Stimulated activated CD4-positive, alpha-beta T cell treated with anti-CD3 and anti-CD28 coated beads, TNF-alpha, amount 100 ng/mL, for 1 hour (primary cell): Measurements from ENCODE around the gene NTPCR.
"Not testable (repeated sequence)": the region's sequence is repeated elsewhere in the genome, so short reads cannot be mapped to it uniquely, and the experiment has no call there.

ENCODE experiments used
- DNase-seq, 3 donors: peaks; one replicate each; pipeline ENCODE4 v3.0.0-alpha.2; 2020; ENCODE audit warnings: low read depth in 3 of 3, low spot score in 1 of 3

Gene NTPCR

DNA sequence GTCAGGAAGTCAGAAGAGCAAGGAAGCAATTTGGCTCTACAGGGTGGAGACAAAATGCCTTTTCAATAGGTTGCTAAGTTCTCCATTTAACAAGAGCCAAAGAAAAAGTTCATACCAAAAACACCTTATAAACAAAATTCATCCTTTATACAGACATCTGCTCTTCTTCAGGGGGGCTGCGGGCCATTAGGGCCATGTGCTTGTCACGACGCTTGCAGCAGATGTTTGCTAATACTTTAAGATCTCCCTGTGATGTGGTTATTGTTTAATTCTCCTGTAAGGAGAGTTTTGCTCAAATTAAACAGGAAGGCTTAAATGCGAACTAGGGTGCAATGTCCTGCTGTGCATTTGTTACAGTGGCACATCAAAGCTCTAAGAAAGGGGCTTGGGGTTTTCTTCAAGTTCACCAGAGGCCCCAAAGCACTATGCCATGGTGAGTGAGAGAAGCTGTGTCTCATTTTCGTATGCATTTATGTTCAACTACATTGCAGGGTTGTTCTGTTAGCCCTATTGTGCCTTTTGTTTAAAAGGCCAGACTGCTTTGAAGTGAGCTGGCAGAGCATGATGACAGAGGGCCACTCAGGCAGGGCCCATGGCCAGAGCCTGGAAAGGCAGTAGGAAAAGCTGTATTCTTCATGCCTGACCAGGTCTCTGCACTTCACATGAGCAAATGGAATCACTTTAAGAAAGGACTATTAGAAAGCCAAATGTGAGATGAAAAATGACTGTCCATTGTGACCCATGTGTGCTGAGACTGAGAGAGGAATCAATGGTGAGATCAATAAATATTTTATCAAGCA is 24.8 kb upstream of the NTPCR start:
- no peak for DNase-seq

DNA sequence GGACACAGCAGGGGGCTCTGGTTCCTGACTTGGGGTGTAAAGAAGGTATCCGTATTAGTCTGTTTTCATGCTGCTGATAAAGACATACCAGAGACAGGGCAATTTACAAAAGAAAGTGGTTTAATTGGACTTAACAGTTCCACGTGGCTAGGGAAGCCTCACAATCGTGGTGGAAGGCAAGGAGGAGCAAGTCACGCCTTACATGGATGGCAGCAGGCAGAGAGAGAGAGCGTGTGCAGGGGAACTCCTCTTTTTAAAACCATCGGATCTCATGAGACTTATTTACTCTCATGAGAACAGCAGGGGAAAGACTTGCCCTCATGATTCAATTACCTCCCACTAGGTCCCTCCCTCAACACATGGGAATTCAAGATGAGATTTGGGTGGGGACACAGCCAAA is 23.2 kb upstream of the NTPCR start:
- DNase-seq: not testable (repeated sequence)

DNA sequence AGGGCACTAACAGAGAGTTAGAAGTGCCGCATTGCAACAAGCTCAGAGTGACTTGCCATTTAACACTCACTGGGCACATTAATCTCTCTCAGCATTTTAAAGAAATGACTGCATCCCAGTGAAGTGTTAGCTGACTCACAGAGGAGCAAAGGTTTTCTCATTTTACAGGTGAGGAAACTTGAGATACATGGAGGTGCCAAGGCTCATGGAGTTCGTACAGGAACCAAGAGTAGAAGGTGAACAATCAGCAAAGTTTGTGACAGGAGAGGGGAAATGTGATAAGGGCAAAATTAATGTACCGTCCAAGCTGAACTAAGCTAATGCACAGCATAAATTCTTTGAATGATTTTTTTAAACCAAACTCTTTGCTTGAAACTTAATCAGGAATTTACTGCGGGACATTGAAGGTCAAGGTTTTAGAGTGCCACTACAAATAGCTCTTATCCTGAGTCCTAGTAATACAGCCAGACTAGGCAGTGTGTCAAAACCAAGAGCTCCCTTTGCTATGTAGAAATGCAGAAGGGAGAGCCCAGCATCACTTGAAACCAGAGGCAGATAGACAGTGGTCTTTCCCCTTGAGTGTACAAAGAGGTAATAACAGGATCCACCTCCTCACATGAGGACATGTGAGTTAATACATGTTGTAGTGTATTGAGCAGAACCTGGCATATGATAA is 22.4 kb upstream of the NTPCR start:
- DNase-seq: no peak

DNA sequence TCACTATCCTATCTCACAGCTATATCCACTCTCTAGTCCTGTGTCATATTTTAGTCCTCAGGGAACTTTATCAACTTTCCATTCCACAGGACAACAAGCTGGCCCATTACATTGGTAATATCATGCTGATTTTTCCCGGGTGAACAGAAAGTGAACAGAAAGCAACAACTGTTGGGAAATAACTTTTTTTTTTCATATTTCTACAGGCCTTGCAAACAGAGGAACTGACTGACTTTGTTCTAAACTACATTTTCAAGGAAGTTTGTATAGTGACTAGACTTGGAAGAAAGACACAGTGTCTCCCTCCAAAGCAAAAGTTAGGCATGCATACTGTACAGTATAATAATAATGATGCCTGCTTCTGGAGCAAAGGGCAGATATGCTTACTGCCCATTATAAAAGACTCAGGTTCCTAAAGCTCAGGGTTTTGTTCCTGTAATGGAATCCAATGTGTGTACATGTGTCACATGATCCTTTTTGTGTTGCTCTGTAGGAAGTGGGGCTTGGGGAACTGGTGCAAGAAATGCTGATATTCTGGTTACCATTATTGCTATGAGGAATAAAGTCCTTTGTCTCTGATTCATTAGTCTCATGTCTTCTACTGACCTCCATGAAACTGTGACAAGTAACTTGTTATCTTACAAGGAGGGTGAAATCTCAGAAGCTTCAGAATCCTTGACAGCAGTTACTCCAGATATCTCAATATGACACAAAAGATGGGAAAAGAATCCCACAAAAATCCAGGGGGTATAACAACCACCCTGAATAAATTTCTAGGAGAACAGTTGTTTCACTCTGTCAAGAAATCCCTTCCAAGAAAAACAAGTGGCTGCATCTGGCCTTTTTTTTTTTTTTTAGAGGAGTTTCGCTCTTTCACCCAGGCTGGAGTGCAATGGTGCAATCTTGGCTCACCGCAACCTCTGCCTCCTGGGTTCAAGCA is 17.7 kb upstream of the NTPCR start:
- DNase-seq: no peak

DNA sequence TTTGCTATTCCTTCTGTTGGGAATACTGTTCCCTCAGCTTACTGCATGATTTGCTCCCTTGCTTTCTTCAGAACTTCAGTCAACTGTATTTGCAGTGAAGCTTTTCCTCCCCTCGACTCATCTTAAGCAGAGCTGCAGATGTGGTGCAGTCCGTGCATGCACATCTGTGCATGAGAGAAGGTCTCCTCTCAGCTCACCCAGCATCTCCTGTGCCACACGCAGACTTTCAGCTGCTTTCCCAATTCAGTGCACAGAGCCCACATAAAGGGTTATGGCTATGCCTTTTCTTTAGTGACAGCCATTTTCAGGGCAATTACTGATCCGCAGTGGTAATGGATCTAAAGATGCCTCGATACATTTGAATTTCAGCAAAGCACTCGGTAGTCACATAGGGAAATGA is 13.5 kb upstream of the NTPCR start:
- DNase-seq: no peak

DNA sequence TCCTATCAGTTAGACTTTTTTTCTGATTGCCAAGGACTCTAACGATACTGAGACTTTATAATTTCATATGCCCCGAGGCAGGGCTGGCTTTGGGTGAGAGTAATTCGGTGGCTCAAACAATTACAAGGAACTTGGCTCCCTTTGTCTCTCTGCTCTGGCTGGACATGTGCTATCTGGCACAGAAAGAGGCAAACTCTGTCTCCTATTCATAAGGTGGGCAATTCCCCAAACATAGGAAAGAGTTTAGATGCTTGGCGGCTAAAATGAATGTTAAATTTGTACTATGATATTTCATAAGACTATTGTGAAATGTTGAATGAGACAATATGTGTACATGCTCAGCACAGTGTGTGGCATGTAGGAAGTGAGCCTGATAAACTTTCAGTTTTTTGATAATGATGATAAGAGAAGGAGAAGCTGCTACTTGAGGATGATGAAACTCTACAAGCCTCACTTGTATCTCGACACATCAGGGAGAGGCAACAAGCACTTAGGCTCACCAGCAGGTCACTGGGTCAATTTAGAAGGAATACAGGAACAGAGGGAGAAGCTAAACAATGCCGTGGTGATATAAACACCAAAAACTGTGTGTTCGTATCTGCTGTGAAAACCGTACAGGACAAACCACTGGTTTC is 12.6 kb upstream of the NTPCR start:
- DNase-seq: no peak

DNA sequence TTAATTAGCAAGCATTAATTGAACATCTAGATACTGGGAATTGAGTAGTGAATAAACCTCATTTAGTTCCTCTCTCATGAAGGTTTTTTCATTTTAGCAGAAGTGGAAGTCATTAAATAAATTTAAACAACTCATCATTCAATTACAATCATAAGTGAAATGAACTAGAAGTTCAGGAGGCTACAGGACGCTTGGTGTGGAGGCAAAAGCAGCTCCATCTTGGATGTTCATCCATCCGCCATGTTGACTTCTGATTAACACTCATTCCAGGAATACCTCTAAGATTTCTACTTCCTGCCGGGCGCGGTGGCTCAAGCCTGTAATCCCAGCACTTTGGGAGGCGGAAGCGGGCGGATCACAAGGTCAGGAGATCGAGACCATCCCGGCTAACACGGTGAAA is 11.5 kb upstream of the NTPCR start:
- no peak for DNase-seq

DNA sequence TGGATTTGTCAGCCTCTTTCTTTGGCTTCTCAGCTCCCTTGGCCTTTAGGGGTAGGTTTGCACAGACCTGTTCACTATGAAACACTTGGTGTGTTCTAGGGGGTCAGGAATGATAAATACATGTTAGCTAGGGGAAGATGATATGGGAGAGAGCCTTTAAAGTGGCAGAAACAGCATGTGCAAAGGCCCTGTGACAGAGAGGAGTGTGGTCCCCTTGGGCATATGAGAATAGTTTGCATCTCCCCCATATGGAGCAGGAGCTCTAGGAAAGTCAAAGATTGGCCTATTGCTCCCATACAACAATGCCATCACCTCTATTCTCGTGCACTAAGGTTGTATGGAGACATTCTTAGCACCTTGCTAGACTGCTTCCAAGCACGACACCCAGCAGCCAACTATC is 10.7 kb upstream of the NTPCR start:
- DNase-seq: no peak

DNA sequence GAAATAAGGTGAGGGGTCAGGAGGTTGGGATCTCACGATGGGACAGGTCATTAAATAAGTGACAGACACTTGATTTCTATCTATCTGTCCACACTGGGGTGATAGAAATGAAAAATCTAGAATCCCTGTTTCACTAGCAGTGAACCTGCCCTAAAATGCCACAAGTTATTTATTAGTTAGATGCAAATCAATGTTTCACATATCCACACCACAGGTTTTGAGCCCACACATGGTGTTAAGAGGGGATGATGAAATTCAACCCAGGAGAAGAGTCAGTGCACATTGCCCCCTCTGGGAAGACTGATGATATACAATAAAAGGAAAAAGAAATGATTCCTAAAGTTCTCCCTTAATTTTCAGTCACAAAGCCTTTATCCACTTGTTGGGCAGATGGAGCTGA is 10.1 kb upstream of the NTPCR start:
- DNase-seq: no peak

DNA sequence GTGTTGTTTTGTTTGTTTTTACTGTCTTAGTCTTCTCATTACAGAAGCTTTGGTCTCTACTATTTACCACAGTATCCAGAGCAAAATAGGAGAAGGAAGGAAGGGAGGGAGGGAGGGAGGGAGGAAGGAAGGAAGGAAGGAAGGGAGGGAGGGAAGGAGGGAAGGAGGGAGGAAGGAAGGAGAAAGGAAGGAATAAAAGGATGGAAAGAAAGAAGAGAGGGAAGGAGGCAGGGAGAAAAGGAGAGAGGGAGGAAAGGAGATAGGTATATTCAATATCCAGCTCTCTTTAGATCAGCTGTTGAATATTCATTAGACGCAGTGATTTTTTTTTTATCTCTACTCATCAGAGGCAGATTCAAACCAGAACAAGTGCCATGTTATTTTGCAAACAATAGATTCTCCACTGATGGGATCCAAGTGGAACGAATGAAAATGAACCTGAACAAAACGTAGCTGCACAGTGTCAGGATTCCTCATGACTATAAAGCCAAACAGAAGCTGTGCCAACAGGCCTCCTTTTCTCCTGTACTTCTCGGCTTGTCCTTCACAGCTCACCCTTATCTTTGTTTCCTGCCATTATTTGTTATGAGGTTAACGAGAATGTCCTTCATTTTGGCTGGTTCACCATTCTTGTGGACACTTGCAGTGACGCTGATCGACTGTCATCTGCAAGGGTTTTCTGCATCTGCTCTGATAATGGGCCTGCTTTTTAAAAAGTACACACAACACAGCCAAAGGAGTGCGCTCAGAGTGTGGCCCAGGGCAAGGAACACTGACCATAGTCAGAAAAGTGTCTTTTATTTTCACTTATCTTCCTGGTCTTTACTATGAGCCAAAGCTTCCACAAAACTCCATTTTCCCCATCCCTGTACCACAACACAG is 7.8 kb upstream of the NTPCR start:
- DNase-seq: no peak

DNA sequence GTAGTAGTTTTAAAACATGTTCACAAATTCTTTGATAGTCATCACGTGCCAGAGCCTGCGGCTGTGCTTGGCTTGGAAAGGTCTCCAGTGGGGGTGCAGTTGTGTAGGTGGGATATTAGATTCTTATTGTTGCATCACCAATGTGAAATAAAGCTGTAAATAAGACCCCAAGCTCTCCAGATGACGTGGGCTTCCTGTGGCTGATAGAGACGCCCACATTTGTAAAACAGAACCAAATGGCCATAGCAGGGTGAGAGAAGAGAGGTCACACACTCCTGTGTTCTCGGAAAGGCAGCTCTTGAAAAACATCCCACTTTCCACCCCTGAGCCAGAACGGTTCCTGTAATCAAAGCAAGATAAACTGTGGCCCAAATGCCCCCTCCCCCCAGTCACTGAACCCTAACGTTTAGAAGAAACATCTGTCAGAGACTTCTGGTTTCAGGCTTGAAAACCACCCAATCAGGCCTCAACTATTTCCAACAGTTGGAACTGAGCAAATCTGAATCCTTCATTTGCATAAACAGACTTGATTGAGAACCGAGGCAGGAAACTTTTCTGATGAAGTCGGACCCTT is 6.6 kb upstream of the NTPCR start:
- DNase-seq: no peak

DNA sequence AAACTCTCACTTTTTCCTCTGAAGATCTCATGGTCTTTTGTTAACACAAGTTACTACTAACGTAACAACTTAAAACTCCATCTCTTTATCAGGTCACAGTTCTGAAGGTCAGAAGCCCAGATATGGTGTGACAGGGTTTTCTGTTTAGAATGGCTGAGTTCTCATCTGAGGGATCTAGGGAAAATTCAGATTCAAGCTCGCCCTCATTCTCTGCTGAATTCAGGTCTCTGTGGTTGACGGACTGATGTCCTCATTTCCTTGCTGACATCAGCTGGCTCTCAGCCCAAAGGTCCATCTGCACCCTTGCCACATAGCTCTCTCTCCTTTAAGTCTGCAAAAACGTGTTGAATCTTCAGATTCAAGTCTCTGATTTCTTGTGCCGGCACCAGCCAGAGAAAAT is 6.1 kb upstream of the NTPCR start:
- no peak for DNase-seq

DNA sequence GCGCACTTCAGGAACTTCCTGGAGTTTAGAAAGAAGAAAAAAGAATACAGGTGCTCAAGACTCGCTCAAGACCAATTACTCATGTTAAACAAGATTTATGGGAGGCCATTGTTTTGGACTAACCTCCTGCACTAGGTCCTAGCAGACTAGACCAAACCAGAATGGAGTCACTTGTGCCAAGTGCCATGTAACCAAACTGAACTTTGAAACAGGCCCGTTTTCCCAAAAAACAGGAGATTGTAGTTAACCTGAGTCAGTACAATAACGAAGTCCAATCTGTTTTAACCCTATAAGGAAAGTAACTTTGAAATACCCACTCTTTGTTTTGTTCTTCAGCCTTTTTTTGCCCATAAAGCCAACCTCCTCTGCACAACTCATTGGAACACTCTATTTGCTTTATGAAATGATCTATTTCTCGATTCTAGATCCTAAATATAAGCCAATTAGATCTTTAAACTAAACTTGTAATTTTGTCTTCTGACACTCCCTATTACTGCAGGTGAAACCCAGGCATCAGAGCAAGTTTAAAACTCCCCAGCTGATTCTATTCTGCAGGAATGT is 695 bp upstream of the NTPCR start:
- no peak for DNase-seq

DNA sequence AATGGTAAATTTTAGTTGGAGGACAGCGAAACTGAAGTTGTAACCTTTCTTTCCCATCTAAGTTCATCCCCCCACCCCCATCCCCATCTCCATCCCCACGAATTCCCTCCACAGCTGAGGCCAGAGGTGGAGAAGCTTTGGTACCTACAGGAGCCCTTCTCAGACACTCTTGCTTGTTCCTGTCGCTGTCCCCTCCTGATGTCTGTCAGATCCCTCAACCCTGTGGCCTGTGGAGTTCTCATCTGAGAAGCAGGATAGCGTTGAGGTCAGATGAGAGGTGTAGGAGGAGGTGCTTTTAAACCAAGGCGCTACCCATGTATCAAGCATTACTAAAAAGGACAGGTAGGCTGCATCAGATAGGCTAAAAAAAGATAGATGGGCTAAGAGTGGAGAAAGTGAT is 769 bp downstream of the NTPCR start:
- DNase-seq: no peak

DNA sequence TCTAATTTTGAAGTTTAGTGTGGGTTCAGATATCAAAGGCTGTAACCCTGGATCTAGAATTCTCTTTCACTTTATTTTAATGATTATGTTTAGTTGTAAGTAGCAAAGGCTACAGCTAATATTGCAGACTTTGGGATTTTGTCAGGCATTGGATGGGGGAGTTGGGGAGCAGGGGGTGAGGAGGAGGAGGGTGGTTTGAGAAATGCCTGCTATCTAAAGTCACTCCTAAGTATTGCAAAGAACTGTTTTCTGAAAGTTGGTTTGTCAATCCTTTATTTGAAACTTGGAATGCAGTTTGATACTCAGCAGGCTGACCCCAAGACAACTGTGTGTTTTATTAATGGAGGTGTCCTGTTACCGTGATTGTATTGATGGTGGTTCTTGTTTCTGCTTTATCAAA is 1.2 kb downstream of the NTPCR start:
- DNase-seq: no peak

DNA sequence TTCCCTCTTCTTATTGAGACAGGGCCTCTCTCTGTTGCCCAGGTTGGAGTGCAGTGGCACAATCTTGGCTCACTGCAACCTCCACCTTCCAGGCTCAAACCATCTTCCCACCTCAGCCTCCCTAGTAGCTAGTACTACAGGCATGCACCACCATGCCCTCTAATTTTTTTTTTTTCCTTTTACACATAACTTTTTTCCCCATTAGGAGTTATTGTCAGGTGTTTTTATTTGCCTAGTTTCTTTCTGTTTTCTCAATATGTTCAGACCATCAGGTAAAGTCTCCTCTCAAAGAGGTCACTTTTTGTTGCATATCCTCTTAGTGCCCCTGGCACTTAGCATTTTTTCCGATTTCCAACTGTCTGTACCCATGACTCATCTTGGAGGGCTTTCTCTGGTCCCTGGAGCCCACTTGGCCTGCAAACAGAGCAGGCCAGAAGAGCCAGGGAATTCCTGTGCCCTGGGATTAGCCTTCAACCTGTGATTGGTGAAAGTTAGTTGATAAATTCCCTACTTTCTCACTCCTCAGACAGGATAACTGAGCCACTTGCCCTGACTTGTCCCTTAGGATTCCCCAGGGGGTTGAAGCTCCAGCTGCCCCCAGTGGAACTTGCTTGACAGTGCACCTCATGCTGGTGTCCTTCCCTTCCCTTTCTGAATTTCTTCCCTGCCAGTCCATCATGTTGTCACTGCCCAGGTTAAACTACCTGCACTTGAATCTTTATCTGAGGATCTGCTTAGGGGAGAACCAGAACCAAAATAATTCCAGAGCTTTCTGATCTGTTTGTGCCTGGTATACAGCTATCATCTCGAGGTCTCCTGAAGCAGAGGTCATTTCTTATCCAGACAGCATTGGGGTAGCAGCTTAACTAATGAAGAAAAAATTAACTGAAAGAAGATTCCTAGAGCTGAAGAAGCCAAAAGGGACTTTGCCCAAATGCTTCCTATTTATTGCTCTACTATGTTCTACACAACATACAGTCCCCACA is 2.4 kb downstream of the NTPCR start:
- no peak for DNase-seq

DNA sequence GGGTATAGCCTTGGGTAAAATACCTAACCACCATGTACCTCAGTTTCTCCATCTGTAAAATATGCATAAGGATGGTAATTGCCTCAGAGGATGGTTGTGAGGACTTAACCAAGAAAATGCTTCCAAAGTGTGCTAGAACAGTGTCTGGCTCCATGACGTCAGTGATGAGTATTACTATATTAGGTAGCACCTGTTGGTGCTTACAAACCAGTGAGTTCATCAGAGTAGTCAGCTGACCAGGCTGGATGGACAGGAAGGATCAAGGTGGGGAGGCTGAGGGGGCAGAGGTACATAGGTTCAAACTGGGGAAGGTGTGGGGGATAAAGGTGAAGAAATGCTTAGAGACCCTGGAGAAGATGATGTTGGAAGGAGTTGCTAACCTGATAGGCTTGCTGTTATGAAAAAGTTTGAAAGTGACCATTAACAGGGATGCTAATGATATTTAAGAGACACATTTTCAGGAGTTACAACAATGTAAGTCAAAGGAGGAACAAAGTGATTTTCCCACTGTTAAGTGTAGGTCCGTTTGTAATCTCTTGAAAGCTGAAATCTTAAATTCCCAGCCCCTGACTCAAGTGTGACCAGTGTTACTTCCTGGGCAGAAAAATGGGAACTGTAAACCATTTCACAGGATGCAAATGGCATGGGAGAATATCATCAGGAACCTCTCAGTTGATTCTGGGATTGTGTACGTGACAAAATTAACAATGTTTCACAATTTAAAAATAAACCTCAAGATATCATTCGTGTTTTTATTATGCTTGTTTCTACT is 4.4 kb downstream of the NTPCR start:
- DNase-seq: no peak

DNA sequence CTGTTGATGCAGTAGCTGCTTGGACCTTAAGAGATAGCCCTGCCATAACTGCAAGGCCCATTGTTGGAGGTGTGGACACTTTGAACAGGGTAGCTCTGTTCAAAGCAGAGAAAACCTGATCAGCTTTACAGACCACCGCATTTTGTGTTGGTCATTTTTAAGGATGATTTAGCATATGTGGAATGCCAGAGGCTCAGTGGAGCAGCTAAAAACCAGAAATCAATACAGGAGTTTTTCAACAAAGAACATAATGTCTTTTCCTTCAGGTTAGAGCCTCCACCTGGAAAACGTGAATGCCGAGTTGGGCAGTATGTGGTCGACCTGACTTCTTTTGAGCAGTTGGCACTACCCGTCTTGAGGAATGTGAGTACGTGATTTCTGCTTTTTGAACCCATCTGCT is 5.7 kb downstream of the NTPCR start:
- DNase-seq: no peak
